GM08714 (cell line): ENCODE measurements around the gene RUNX1.
A peak's percentile ranks its signal among the peaks of the same experiment; 100 is the strongest.

ENCODE experiments used
- H3K4me3 ChIP-seq: fragments of 200-500 bp; sonication (Bioruptor generic); 2 replicates; pipeline ENCODE4 v1.5.1; 2014; ENCODE audit warnings: mild to moderate bottlenecking, low read length, inconsistent platforms
- ZNF274 ChIP-seq: IDR thresholded peaks from 2 replicates; pipeline ENCODE4 v1.6.1; 2012; ENCODE audit warnings: mild to moderate bottlenecking, low read depth, low read length

The RUNX1 gene

DNA sequence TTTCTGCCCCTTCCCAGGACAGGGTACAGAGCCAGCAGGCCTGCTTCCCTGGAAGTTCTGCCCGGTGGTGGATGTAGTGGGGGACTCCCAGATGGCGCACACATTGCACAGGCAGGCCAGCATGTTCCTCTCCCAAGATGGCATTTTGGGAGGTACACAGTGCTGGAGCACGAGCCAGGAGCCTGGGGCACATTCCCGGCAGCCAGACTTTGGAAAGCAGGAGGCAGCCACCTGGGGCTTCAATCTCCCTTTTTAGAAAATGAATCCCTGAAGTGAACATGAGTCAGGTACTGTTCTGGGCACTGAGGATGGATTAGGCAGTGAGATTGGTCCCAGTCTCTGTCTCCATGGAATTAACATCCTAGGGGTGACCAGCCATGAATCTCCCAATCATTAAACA is 56.9 kb downstream of the RUNX1 start:
- no peak for TF ChIP-seq ZNF274

DNA sequence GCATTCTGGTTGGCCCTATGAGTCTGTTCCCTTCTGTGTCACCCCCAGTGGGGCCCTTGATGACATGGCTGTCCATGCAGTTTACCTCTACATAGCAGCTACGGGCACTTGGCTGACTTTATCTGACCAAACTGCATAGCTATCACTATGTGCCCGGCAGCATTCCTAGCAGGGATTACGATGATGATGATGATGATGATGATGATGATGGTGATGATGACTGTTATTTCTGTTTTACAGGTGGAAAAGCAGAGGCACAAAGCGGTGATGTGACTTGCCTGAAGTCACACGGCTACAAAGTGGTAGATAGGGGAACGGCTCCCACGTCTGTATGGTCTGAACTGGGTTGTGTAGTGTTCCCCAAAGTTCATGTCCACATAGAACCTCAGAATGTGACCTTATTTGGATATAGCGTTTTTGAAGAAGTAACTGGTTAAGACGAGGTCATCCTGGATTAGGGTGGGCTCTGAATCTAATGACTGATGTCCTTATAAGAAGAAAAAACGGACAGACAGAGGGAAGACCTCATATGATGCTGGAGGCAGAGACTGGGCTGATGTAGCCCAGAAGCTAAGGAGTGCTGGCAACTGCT is 57.6 kb downstream of the RUNX1 start:
- no peak overlapping the region for H3K4me3 ChIP-seq
- TF ChIP-seq ZNF274, result no peak

More for the DNA sequence above, 56.9 kb downstream of the RUNX1 start:
- no peak overlapping the region for H3K4me3 ChIP-seq

DNA sequence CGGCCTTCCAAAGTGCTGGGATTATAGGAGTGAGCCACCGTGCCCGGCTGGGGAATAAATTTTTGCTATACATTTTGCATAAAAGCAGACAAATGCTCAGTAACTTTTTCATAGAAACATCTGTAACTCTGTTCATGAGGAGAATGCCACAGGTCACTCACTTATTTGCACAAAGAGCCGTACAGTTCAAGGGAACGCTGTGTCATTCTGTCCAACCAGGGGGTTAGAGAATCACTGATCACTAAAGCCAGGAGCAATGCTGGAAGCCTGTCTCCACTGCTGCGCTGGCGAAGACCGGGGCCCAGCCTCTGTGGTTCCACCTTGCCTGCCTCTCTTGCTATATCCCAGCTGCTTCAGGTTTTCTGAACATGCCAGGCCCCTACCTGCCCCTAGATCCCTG is 58.3 kb downstream of the RUNX1 start:
- H3K4me3 ChIP-seq, result no peak overlapping the region
- no peak for TF ChIP-seq ZNF274

DNA sequence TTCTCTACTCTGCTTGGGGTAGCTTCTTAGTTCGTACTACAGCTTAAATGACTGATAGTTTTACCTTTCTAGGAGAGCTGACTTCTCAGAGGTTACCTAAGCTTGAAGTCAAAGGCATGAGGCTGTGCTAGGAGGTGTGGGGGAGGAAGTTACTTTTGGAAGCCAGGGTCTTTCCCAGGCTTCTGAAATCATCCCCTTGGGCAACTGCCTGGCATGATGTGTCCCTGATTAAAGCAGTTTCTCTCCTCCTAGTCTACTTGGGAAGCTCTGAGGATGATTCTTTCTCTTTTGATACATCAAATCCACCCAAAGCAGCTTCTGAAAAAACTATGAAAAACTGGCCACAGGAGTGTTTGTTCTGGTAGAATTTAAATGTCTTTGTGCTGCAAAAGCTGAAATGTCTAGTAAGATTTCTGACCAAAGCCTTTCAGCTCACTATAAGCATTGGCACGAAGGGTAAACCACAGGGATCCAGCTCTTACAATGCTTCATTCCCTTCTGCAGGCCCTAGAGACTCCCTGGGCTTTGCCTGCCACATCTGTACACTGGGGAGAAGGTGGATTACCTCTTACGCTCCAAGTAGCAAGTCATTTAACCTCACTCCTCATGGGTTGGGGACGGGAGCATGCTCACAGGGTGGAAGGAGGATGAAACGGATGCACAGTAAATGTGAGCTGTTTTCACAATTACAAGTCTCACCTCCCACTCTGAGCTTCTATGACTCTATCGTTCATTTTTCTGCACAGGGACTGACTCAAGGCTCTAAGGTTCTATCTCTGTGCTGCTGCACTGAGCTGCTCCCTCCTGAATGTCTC is 59.6 kb downstream of the RUNX1 start:
- TF ChIP-seq ZNF274, result no peak
- H3K4me3 ChIP-seq, result no peak overlapping the region

DNA sequence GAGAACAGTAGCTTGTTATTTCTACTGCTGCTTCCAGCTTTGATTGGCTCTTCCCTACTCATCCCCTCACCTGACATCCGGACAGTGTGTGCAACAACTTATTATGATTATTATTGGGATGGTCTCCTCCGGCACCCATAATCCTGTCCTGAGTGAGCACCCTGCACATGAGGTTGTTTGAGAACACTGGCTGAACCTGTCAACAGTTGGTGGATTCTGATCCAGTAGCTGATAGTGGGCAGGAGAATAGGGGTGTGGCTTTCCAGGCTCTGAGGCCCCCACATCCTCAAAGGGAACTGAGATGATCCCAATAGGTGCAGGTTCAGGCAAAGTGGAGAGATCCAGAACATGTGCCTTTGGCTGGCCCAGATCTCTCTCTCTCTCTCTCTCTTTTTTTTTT is 60.5 kb downstream of the RUNX1 start:
- no peak overlapping the region for H3K4me3 ChIP-seq
- no peak for TF ChIP-seq ZNF274

DNA sequence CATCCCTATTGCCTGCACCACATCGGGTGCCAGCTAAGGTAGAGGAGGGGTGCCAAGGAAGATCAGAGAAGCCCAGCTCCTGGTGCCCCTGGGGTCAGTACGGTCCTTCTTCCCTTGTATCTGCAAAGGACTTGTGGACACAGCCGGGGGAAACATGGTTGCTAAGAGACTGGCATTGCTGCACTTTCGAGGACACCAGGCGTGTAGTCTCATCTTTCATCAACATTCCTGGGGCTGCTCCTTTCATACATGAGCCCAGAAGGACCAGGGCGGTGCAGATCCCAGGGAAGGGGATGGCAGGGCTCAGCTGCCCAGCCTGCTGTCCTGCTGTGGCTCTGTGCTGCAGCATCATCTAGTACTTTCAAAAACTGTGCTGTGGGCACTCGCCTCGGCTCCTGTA is 61.0 kb downstream of the RUNX1 start:
- TF ChIP-seq ZNF274, result no peak

DNA sequence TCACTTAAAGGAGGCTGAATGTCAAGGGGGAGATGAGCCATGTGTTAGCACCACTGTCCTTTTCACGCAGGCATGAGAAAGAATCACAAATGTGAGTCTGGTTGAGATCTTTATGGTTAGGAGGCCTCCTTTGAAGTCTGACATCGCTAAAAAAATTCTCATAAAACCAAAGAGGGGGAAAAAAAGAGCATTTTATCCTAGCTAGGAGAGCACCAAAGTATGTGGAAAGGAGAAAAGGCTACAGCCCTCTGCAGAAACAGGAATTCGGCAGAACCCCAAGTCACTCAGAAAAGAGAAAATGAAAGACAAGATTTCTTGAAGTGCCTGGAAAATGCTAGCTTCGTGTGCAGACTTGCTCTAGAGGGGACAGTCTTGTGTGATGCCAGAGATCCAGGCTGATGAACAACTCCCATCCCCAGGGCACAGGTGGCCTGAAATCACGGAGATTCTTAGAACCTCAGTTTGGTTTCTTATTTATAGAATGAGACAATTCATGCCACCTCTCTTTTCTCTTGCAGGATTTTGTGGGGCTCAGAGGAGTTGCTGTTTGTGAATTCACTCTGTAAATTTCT is 61.5 kb downstream of the RUNX1 start:
- peak overlapping the region; percentile 3; the same call in 1 of the 2 replicates for H3K4me3 ChIP-seq
- no peak for TF ChIP-seq ZNF274

More for the DNA sequence above, 61.0 kb downstream of the RUNX1 start:
- H3K4me3 ChIP-seq, result no peak overlapping the region

DNA sequence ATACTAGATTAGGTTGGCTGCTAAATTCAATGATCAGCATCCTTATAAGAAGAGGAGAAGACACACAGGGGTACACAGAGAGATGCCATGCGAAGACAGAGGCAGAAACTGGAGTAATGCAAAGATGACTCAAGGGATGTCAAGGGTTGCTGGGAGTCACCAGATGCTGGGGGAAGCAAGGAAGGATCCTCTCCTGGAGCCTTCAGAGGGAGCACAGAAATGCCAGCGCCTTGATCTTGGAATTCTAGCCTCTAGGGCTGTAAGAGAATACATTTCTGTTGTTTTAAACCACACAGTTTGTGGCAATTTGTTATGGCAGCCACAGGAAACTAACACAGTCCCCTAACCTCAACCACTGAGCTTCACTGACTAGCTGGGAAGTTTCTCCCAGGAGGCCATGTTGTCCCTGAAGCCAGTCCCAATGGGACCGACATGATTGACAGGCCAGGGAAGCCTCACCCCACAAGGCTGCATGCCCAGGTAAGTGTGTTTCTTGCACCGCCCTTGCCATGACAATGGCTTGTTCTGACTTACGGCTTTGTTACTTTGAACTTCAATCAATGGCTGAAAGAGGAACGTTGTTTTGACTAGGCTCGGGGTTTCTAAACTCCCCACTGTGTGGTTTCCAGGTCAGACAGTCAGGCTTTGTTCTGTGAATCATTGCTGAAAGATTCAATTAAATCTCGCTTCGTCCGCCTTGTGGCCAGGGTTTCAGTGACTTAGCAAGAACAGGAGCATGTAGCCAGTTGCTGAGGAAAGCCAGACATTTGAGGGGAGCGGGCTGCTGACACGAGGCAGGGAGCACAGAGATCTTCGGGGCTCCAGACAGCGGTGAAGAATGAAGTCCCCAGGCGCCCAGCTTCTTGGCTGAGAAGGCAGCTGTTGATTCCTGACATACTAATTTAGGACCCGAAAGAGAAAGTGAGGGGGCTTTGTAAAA is 62.3 kb downstream of the RUNX1 start:
- TF ChIP-seq ZNF274, result no peak
- H3K4me3 ChIP-seq, result peak overlapping the region; percentile 3; the same call in 1 of the 2 replicates

DNA sequence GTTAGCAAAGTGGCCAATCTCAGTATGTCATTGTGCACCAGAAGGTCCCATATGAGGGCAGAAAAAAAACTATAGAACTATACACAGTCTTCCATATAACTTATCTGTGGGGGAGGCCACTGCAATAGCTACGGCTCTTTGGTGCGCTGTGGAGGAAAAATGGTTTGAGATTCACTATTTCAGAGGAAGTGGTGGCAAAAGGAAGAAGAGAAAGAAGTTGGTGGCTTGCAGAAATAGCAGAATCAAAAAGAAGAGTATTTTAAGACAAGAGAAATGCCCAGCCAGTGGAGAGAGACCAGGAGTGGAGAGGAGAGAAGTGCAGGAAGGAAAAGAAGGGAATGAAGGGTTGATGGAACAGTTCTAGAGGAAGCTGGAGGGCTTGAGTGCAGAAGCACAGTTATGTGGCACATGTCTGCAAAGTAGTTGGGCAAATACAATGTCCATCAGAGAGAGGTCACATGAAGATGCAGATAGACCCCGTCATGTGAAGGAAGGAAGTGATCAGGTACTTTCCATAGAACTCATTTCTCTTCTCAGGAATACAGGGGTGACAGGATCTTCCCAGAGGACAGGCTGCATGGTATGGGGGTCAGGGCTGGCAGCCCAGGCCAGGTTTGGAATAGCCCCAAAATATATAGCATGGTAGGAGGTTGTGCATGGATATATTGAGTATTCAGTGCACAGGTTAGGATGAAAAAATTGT is 64.6 kb downstream of the RUNX1 start:
- TF ChIP-seq ZNF274, result no peak
- H3K4me3 ChIP-seq, result no peak overlapping the region; the same call in 1 of the 2 replicates

DNA sequence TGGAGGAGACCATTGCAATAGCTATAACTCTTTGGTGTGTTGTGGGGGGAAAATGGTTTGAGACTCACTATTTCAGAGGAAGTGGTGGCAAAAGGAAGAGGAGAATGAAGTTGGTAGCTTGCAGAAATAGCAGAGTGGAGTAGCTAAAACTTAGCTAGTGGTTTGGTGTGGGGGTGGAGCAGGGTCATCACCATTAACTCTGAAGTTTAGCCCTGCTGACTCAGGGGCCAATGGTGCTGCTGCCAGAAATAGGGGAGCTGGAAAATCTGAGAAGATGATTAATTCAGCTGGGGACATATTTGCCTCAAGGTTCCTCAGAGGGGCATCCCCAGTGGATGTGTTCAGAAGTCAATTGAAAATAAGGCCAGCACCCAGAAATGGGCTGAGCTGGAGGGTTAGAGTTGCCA is 65.4 kb downstream of the RUNX1 start:
- peak overlapping the region; percentile 28; the same call in 1 of the 2 replicates for H3K4me3 ChIP-seq
- TF ChIP-seq ZNF274, result no peak

DNA sequence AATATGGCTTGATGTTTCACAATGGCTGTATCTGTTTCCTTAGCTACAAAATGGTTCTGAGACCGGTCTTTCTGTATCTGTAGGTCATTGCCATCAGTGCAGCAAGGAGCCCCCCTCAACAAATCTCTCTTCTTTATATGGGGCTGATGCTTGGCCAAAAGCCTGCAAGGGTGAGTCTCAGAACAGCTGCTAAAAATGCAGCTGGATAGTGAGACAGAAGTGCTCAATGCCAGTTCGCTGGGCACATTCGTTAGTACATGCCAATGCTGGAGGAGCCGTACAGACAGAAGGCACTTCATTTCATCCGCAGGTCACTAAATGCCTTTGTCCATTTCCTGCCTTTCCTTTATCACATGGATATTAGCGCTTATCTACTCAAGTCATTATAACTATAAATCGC is 67.3 kb downstream of the RUNX1 start:
- H3K4me3 ChIP-seq, result no peak overlapping the region
- TF ChIP-seq ZNF274, result no peak

DNA sequence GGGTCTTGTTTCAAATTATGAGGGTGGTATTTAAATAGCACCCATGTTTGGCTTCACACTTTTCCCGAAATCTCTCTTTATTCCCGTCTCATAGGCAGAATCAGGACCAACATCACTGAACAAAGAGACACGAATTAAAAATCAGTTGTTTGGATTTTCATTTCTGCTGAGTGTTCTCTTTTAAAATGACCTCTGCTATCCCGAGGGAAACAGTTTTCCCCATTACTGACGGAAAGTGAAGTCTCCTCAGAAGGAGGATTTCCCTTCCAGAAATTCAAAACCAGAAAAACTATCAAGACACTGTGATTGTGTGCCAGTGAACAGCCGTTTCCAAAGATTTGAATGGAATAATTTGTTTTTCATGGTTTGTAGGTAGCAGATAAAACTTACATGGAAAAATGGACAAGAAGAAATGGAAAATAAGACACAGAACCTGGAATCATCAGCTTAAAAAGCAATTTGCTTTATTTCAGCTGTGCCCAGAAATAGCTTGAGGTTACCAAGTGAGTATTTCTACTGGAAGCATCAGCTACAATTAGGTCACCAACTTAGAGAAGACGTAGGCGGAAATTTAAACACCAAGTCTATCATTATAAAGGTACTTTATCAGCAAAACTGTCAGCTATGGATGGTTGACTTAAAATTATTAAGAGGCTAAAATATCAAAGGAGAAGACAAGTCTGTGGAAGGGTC is 68.5 kb downstream of the RUNX1 start:
- no peak overlapping the region for H3K4me3 ChIP-seq
- TF ChIP-seq ZNF274, result no peak

DNA sequence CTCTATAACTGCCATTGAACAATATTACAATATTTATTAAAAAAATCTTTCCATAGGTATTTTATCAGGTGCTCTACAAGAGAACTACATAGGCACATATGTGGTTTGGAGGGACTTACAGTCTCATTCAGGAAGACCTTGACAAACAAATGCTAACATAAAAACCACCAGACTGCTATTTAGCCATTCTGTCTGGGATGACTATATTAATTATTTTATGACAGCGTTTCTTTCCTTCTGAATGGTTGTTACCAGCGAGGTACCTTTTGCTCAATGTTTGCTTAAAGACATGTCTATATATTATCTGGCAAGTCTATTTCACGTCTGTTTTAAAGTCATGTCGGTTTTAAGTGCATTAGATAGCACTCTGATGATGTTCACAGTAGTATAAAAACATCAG is 69.7 kb downstream of the RUNX1 start:
- TF ChIP-seq ZNF274, result no peak
- H3K4me3 ChIP-seq, result no peak overlapping the region
